CD1c-positive myeloid dendritic cell (primary cell): Measurements from ENCODE around the gene DNAJB2.
A peak's percentile ranks its signal among the peaks of the same experiment; 100 is the strongest.
"Not testable (repeated sequence)": the region's sequence is repeated elsewhere in the genome, so short reads cannot be mapped to it uniquely, and the experiment has no call there.

Source experiments
- DNase-seq: peaks from one replicate; pipeline ENCODE4 v3.0.0-alpha.2; 2016; ENCODE audit errors: extremely low spot score

DNAJB2 gene

DNA sequence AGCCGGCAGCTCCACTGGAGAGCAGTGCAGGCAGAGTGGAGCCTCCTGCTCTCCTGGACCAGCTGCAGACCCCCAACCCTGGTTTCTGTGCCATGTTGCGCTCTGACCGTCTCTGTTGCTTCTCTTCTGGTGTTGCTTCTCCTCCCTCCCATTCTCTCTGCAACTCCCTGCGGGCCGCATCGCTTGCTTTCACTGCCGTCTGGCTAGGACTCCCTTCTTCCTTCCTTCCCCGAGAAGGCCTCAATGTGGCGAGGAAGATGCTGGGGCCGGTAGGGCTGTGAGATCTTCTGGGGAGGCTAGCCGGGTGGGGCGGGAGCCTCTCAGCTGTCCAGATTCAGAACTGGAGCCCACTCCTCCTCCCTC is 6.2 kb downstream of the DNAJB2 start:
- no peak for DNase-seq

DNA sequence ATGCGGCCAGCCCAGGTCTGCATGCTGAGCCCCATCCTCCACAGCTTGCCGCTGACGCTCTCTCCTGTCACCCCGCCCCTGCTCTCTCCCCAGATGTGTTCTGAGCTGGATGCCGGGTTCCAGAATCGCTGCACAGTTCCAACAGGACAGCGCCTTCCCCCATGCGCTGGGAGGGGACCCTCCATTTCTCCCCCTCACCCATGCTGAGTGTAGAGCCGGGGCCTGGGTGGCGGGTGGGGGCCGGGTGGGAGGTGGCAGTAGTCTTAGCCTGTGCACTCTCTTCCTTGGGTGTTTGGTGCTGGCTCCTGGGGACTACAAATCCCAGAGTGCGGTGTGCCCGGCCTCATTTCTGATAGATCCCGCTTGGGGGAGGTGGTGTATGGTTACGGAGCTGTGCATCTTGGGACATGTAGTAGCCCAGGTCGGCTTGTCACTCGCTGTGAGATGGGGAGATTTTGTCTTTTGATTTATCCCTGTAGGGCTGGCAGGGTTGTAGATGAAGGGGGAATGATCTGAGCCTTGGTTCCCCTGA is 6.8 kb downstream of the DNAJB2 start:
- no peak for DNase-seq

DNA sequence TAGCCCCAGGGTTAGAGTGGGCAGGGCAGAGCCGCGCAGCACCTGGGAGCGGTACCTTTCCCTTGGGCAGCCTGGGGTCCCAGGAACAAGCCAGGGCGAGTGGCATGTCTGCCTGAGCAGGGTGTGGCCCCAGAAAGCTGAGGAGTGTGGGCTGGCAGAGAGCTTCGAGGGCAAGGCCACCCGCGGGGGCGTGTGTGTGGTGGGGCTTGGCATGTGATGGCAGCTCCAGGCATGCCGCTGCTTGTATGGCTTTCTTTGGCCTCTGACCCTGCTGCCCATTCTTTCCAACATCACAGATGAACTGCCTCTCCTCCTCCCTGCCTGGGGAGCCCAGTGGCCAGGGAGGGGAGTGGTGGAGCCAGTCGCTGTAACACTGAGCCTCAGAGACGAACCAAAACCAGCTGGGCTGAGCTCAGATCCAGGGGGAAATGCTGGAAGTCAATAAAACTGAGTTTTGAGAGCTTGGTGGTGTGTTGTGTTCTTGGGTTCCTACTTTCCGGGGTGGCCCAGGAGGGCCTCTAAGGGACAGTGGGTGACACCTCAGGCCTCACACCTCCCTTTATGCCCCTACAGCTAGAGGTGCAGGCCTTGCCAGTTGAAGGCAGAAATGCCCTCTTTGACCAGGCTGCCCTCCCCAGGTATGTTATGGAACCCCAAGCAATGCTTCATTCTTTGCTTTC is 7.4 kb downstream of the DNAJB2 start:
- DNase-seq, result peak; percentile 14

DNA sequence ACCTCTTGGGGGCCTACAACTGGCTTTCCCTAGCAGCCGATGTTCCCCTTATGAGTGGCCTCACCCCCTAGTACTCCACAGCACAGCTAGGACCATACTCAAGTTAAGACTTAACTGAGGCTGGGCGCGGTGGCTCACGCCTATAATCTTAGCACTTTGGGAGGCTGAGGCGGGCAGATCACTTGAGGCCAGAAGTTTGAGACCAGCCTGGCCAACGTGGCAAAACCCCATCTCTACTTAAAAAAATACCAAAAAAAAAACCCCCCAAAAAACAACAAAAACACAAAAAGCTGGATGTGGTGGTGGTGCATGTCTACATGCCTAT is 7.9 kb downstream of the DNAJB2 start:
- DNase-seq, result not testable (repeated sequence)

DNA sequence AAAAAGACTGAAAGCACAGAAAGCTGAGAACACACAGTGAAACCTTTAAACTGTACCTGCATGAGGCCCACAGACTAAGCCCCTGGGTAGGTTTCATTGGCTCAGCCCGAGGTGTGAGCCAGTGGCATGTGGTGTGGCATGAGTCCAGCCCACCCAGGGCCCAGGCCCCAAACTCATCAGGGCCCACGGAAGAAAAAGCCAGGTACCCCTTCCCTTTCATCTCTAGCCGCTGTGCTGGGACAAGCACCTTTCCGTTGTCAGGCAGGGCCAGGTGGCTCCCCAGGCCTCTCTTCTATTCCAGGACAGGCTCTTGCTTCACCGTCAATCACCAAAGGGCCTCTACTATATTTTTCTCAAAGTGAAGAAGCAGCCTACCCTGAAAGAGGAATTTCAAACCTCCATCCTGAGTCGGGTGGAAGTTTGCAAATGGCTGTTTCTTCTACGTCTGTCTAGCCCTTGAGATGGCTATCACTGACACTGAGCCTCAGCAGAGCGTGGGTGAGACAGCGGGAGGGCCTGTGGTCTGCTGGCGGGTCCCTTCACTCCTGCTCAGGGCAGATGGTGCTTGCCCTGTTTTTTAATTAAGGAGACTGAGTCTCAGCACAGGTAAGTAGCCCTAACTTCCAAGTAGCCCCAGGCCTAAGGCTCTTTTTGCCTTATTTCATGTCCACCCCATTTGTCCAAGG is 8.6 kb downstream of the DNAJB2 start:
- DNase-seq, result no peak

DNA sequence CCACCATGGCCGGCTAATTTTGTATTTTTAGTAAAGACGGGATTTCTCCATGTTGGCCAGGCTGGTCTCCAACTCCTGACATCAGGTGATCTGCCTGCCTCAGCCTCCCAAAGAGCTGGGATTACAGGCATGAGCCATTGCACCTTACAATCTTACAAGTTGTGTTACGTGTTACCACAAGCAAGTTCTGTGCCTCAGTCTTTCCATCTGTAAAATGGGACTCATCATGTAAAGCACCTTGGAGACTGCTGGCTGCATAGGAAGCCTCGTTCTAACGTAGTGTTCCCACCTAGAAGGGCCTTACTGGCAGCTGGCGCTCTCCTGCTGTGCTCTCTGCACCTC is 10.0 kb downstream of the DNAJB2 start:
- no peak for DNase-seq

DNA sequence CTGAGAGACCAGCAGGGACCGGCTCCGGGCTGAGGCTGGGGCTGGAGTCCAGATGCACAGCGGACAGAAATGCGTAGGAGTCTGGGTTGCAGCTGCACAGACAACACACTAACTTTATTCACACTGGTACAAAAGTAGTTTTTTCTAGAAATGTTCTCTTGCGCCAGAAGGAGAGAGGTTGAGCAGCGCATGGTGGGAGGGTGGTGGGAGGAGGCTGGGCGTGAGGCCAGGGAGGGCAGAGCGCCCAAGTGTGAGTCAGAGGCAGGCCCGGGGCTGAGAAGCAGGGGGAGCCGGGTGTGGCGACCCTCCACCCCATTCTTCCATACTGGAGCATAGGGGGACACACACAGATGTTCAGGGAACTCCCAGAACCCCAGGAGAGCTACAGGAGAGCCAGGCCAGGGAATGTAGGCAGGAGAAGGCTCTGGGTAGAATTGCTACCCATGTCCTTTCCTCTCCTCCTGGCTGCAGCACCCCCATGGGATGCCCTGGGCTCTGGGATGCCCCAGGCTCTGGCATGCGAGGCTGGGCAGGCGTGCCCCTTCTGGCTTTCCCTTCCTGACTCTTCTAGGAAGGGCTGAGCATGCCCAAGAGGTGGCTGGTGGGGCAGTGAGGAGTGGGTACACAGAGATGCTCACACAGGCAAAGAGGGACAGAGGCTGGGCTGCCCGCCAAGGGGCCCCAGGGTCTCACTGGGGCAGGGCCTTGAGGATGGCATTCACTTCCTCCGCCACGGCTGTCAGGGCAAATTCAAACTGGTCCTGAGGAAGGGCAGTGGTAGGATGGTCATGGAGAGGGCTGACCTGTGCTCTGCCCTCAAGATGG is 10.6 kb downstream of the DNAJB2 start:
- peak; percentile 53 for DNase-seq

DNA sequence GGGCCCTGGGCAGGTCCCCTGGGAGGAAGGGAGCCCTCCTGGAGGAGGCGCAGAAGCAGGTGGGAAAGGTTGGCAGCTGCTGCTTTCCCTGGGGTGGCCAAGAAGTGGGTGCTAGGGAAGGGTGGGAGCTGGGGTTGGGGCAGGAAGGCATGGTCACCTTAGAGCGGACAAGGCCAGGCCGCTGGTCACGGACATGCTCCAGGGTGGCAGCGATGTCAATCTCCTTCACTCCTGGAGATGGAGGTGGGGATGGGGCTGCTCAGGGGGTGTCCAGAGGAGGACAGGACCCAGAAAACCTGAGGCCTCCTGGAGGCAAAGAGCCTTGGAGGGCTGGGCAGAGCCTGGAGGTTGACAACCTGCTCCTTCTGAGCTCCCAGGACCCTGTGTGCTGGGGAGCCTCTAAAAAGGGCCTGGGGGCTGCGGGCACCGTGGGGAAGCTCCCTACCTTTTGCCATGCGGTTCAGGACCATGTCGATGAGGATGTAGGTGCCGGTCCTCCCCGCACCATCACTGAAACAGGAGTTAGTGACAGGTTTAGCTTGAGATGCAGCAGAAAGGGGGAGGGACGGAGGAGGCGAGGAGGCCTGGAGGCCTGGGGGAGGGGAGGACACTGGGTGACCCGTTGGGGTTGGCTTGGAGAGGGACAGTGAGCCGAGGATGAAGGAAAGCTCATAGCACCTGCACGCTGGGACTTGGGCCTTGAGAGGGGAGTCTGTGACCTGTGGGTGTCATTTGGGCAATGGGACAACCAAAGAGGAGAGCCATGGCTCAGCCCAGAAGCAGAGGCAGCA is 11.4 kb downstream of the DNAJB2 start:
- no peak for DNase-seq

DNA sequence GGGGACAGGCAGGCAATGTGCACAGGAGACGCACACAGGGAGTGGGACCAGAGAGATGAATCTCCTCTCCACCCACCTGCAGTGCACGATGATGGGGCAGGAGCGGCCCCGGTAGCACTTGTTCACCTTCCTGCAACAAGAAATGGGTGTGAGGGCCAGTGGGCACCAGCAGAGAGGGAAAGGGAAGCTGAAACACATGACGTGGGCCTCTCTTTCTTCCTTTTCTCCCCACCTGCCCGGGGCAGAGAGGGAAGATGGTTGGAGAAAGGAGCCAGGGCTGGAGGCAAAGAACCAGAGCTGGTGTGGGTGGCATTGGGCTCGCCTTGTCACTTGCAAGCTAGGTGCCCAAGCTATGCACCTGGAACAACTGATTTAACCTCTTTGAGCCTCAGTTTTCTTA is 12.2 kb downstream of the DNAJB2 start:
- DNase-seq, result no peak

DNA sequence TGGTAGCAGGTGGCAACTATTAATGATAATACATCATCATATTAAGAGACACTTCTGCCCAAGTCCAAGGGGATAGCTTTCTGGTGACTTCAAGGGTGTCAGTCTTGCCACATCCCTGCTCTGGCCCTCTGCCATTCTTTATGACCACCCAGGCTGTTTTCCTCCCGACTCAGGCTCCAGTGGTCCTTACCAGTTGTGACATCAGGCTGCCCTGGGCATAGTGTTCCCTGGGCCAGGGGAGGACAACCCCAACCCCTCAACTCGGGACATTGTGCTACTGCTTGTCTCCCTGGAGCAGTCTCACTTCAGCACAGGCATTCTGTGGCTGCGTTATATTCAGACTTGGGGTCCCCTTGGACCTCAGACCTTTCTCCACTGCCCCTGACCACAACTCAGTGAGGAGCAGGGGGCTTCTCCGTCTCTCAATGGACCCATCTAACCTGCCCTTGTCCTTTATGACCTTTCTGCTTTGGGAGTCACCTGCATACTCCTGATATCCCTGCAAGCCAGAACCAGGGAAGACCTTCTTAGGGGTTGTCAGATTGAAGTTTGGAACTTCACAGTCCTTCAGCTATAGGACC is 12.8 kb downstream of the DNAJB2 start:
- no peak for DNase-seq

DNA sequence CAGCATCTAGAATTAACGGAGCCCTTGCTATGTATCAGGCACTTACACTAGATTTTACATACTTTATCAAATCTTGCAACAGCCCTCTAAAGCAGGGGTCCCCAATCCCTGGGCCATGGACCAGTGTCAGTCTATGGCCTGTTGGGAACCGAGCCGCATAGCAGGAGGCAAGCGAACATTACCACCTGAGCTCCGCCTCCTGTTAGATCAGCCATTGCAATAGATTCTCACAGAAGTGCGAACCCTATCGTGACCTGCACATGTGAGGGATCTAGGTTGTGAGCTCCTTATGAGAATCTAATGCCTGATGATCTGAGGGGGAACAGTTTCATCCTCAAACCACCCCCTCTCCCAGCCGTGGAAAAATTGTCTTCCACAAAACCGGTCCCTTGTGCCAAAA is 13.4 kb downstream of the DNAJB2 start:
- no peak for DNase-seq

DNA sequence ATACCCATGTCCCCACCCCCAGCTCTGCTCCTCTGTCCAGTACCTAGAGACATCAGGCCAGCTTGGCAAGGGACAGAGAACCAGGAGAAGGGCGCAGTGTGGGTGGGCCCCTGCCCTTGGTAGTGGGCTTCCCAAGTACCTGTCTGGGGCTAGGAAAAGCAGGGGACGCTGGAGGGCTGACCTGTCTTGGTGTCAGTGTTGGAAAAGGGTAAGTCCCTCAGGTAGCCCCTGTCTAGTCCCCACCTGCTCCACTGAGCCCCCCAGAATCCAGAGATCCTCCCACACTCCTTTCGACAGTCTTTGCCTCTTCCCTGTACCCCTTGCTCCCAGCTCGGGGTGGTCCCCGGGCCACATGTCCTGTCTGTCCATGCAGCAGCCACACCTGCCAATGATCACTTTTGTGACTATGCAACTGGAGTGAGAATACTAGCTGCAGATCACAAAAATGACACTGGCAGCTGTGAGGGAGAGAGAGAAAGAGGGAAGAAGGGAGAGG is 14.6 kb downstream of the DNAJB2 start:
- DNase-seq, result no peak

DNA sequence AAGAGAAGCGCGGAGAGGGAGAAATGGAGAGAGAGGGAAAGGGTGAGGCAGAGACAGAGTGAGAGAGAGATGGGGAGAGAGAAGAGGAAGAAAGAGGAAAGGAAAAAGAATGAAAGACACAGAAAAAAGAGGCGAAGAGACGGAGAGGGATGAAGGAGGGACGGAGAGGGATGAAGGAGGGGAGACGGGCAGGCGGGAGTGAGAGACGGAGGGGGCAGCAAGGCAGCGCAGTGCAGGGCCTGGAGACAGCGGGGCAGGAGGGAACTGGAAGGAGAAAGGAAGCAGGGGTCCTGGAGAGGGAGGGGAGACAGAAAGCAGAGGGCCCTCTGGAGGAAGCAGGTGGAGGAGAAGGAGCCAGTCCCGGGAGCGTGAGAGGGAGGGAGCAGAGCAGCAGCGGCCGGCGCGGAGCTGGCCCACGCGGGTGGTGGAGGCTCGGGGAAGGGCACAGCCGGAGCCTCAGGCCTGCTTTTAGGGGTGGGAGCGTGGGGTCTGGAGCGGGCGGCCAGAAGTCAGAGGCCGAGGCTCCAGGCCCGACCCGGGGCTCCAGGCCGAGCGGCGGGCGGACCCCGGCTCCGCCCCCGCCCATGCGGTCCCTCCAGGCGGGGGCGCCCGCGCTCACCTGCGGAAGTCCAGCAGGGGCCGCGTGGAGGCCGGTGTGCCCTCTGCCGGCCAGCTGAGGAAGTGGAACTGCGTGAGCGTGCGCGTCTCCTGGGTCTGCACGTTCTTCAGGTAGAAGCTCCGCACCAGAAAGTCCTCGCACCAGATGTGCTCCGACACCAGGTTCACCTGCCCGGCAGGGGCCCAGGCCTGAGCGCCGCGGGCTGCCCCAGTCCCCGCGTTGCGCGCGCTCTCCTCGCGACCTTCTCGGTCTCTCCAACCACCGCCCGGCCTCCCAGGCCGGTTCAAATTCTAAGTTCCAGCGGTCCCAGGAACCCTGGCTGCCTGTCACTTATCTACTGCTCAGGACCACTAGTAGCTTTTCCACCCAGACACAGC is 15.5 kb downstream of the DNAJB2 start:
- peak; percentile 93 for DNase-seq

DNA sequence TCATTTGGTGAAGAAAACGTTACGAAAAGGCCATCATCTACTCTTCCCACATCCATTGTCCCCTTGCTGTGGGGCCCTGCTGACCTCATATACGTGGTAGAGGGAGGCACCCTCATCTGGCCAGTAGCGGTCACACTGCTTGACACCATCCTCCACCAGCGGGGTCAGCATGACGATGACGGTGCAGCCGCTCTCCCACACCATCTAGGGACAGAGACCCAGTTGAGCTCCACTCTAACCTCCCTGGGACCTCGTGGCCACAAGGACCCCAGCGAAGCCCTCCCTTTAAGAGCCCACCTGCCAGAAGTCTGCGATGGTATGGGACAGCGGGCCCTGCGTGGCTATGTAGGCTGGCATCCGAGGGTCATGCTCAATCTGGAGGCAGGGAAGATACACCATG is 17.0 kb downstream of the DNAJB2 start:
- no peak for DNase-seq

DNA sequence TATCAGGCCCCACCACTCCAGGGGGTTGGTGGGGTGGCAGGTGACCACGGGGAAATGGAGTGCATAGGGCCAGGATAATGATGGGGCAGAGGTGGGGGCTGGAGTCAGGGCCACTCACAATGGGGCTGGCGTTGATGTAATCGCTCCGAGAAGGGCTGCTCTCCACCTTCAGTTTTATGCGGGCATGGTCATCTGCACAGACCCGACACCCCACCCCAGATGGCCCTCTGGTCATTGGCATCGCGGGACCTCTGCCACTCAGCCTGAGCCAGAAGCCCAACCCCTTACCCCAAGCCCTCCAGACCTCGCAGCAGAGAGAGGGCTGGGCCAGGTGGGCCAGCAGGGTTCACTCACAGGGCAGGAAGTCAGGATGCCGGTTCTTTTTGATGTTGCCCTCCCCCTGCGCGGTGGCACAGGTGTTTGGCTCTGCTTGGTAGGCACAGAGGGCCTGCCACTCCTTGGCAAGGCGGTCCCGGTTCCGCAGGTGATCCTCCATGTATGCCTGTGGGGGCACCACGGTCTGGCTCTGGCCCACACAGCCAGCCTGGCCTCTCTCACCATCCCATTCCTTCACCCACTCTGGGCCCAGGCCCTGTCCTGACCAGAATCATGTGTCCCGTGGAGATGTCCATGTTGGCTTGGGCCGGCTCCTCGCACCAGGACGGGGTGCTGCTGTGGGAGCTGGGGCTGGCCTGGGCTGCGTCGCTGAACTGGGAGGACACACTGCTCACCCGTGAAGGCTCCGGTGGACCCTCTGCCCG is 17.6 kb downstream of the DNAJB2 start:
- no peak for DNase-seq

DNA sequence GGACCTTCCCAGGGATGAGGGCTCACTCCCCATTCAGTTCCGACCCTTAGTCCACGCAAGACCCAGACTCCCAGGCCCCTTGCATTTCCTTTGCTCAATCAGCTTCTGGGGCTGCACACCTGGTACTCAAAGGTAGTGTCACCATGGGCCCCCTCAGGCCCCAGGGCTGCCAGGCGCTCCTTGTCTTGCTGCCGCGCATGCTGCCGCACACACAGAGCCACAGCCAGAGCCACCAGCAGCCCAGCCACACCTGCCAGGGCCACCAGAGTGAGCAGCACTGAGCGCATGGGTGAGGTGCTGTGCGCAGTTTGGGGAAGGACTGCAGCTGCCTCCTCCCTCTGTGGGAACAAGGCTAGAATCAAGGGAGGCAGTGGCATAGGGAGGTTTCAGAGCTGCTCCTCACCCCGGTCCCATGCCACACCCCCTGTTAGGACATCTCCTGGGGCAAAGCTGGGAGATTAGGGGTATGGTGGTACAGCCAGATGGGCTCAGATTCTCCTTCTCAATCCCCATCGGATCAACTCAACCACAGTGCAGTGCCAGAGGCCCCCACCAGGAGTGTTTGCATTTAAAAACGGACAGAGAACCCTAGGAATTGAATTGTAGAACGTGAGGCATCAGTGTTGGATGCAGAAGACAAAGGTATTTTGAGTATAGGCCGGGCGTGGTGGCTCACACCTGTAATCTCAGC is 18.7 kb downstream of the DNAJB2 start:
- peak; percentile 10 for DNase-seq

DNA sequence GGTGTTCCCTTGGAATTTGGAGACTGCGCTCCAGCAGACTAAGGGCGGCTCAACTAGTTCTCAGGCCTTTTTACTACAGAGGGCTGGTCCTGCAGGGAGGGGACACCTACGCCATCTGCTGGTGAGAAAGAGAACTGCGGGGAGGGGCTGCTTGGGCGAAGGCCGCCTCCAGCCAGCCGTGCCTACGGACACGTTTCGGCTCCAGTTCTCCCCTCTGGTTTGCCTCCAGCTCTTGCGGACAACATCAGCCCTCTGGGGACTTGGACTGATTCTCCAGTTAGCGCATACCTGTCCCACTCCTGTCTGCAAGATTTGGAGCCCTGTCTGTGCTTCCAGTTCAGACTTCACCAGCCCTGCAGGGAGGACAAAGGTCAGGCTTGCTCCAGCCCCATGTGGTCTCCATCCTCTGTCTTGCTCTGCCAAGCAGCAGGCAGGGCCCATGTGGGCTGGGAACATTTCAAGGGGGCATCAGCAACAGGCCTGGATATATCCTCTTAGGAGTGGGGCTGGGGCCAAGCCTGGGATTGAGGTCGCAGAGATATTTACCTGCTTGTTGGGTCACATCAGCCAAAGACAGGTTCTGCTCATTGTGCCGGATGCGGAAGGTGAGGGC is 19.7 kb downstream of the DNAJB2 start:
- DNase-seq, result peak; percentile 89

DNA sequence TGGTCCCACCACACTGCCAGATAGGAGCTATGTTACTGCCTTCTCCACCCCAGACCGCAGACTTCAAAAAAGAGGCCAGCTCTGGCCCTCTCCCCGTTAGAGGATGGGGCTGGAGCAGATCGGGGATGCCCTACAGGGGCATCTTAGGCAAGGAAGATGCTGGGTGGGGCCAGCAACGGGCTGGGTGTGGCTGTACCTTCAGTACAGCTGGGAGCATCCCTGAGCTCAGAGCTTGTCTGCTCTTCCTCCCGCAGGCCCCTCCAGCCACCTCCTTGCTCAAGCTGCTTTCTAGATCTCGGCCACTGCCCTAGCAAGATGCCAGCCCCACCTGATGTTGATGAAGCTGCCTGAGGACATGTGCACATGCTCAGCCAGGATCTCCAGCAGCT is 20.2 kb downstream of the DNAJB2 start:
- DNase-seq, result no peak

DNA sequence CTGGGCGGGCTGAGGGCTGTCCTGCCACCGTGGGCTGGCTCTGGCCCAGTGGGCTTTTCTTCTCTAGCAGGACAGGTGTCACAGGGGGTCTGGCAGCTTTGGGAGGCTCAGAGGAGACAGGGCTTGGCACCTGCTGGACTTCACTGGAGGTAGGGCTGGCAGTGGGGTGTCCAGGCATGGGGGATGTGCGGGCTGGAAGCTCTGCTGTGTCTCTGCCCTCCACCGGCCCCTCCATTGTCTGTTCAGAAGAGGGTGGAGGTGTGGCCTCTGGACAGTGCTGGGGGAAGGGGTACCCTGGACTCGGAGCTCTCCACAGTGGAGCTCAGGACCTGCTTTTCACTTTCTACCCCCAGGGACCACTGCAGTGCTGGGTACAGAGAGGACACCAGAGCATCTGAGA is 20.9 kb downstream of the DNAJB2 start:
- DNase-seq, result no peak
